Measurements from ENCODE around the gene PAM16.
A peak's percentile ranks its signal among the peaks of the same experiment; 100 is the strongest.

PAM16 gene

GRCh38 chr16:4317532-4318450 is 33.3 kb downstream of the PAM16 start:
- DNase-seq = no peak

- DNase-seq = no peak
These were observed 34.1 kb downstream of the PAM16 start for GRCh38 chr16:4316864-4317531.

- DNase-seq = no peak
These were observed 34.8 kb downstream of the PAM16 start for GRCh38 chr16:4316108-4316863.

GRCh38 chr16:4315186-4316107 is 35.7 kb downstream of the PAM16 start, which contains the start of gene GLIS2:
TSS of gene GLIS2 (plus strand) at chr16:4316067. CDS start at chr16:4332281, 16,214 bp downstream.
- no peak for DNase-seq

DNA sequence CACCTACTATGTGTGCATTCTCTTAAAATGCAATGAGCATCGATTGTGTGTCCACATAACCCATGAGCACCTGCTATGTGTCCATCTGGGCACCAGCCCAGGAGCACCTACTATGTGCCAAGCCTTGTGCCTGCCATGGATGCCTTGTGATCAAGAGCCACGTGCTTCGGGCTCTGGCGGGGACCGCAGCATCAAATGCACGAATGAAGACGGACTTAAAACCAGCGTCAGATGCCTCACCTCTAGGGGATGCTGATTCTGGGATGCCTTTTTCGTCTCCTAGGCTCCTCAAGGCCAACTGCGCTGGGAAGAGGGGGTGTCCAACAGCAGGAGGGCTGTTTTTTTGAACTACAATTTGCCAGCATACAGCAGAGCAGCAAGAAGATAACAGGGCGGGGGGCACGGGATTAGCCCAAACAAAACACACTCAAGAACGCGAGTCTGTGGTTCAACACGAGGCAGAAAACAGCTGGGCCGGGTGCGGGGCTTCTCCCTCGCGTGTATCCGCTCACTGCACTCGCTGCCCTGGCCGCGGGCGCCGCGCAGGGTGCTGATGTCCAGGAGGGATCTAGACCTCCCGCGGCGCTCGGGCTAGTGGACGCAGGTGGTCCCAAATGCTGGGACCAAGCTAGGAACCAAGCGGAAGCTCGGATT is 36.5 kb downstream of the PAM16 start:
- DNase-seq = no peak

DNA sequence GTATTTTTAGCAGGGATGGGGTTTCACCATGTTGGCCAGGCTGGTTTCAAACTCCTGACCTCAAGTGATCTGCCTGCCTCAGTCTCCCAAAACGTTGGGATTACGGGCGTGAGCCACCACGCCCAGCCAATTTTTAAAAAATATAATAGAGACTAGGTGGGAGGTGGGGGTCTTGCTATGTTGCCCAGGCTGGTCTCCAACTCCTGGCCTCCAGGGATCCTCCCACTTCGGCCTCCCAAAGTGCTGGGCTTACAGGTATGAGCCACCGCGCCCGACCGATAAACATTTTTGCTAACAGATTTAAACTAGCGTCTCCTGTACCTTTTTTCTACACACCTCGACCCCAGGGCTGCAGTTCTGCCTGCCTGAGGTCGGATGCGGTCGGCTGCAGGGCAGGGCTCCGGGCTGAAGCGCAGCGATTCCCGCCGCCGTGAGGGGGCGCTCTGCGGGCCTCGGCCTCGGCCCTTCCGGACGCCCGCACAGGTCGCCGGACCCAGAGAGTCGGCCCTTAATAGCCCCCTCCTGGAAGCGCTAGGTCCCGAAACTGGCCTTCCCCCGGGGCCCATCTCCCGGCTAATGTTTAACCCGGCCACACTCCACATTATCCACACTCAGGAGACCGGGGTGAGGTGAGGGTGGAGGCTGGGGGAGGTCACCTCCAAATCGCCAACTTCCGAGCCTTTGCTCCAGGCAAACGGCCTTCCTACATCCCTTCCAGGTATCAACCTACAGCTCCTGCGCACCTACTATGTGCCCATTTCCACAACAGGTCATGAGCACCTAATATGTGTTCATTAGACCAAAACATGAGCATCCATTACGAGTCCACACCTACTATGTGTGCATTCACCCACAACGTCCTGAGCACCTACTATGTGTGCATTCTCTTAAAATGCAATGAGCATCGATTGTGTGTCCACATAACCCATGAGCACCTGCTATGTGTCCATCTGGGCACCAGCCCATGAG is 37.3 kb downstream of the PAM16 start:
- DNase-seq = no peak

- no peak for DNase-seq
These were observed 41.3 kb downstream of the PAM16 start for GRCh38 chr16:4309833-4310266.

DNA sequence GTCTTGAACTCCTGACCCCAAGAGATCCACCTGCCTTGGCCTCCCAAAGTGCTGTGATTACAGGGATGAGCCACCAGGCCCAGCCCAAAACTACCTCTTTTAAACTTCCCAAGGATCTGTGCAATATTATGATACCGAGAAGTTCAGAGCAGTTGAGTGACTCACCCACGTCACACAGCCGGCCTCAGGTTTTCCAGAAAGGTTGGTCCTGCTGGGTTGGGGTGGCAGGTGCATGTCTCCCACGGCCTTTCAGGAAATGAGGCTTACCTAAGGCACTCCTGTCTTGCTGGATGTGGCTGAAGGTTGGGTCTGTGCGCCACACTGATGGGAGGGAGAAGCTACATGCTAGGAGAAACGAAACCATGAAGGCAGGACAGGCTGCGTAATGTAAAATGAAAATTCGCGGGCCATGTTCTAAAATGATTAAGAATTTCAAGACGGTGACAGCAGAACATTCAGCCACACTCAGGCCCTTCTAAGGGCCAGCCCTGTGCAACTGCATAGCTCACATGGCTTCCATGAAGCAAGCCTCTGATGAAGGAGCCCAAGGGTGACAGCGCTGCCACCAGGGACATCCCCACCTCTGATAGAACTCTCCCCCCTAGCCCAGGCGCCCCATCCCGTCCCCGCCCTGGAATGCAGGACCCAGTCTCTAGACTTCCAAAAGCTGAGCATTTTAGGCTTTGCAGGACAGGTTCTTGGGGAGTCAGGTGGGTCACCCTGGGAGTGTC is 41.9 kb downstream of the PAM16 start:
- DNase-seq = no peak

DNA sequence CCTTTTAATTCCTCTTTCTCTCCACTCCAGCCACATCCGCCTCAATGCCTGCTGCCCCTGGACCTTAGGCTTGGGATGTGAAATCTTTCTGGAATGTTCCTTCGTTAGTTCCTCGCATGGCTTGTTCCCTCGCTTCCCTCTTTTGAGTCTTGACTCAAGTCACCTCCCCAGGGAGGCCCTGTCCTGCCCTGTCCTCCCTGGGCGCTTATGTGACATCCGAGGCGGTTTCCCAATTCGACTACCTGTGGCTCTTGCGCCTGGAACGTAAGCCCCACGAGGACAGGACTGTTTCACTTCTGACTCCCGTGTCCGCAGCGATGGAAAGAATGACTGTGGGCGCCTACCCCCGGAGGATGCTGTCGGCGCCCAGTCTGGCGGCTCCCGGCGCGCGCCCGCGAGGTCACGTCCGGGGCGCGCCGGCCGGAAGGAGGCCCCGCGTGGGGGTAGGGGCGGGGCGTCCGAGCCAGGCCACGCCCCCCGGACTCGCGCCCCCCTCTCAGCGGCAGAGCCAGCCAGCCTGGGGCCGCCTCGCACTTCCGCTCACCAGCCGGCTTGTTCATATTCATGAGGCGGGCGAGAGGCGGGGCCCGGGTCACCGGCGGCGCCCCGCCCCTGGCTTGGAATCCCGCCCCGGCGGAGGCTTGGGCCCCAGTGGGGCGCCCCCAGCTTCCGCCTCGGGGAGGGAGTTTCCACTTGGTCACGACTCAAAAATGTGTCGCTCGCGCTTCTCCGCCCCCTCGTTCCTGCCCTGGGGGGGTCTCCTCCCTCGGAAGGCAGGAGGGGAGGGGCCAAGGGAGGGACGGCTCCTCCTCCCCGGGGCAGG is 43.7 kb downstream of the PAM16 start:
- peak; percentile 47 for DNase-seq

- peak; percentile 90 for DNase-seq
These were observed 44.5 kb downstream of the PAM16 start for GRCh38 chr16:4306470-4307214.

GRCh38 chr16:4303973-4304372 is 47.1 kb downstream of the PAM16 start:
- no peak for DNase-seq

DNA sequence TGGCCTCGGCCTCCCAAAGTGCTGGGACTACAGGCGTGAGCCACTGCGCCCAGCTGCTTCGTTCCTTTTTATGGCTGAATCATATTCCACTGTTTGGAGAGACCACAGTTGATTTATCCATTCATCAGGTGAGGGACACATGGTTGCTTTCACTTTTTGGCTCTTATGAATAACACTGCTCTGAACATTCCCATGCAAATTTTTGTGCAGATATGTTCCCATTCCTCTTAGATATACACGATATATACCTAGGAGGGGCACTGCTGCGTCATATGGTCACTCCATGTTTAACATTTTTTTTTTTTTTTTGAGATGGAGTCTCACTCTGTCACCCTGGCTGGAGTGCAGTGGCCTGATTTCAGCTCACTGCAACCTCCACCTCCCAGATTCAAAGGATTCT is 49.2 kb downstream of the PAM16 start:
- DNase-seq = no peak

GRCh38 chr16:4301177-4301576 is 49.9 kb downstream of the PAM16 start:
- no peak for DNase-seq

DNA sequence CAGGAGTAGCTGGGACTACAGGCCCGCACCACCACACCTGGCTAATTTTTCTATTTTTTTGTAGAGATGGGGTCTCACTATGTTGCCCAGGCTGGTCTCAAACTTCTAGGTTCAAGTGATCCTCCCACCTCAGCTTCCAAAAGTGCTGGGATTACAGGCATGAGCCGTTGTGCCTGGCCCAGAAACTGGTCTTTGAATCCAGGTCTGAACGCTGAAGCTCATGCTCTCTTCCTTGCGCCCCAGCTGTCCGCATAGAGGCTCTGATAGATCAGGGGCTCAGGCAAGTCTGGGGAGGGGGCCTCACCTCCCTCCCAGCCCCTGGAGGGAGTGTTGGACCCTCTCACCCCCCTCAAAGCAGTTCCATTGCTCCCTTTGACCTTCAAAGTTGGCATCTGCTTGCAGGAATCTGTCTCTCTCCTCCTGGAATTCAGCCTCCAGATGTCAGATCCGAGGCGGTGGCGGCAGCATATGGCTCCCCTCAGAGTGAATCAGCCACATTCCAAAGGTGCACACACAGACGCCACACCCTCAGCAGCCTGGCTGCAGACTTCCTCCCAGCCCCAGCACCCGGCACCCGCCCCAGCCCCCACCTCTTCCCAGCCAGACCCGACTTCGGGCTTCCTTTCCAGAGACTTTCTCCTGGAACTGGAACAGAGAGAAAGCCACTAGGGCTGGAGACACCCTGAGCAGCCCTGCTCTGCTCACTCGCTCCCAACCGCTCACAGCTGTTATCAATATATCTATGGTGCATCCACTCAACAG is 52.2 kb downstream of the PAM16 start:
- DNase-seq = no peak

DNA sequence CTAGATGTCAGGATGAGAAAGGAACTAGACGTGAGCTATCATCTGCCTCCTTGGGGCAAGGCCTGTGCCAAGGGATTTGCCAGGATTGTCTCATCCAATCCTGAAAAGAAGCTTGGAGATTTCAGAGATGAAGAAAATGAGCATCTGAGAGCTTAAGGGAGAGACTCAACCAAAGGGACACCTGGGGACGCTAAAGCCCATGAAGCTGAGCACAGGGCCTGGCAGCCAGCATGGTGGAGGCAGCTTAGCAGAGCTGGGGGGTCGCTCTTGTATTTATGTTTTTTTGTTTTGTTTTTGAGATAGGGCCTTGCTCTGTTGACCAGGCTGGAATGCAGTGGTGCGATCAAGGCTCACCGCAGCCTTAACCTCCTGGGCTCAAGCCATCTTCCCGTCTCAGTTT is 53.6 kb downstream of the PAM16 start:
- no peak for DNase-seq

- DNase-seq = no peak
These were observed 55.5 kb downstream of the PAM16 start for GRCh38 chr16:4295581-4295980.

- peak; percentile 83 for DNase-seq
These were observed 57.2 kb downstream of the PAM16 start for GRCh38 chr16:4293822-4294457.

All from NCI-H2029 treated with DMSO at 0.1 percent for 48 hours (cell line).